Testis (tissue), 3 donors: ENCODE data around the gene PFKP. TPM values are rescaled to one million over a fixed set of nuclear protein-coding genes. Genes with fewer than 3 reads are reported as not detected.

Experiments
- DNase-seq: peaks from one replicate; pipeline ENCODE4 v3.0.0-alpha.2; 2019
- H3K27ac ChIP-seq, 2 donors: fragments of 200-600 bp; sonication (generic); one replicate each; pipeline ENCODE4 v1.5.1; 2019
- H3K27me3 ChIP-seq: fragments of 200-600 bp; sonication (generic); one replicate; pipeline ENCODE4 v1.5.1; 2019
- H3K36me3 ChIP-seq: fragments of 200-600 bp; sonication (generic); one replicate; pipeline ENCODE4 v1.5.1; 2017; ENCODE audit warnings: low read depth; ENCODE audit errors: missing control alignments
- H3K4me1 ChIP-seq: fragments of 200-600 bp; sonication (generic); one replicate; pipeline ENCODE4 v1.5.1; 2019
- H3K4me3 ChIP-seq, 2 donors: fragments of 200-600 bp; sonication (generic); one replicate each; pipeline ENCODE4 v1.5.1; 2017 to 2019
- H3K9me3 ChIP-seq: fragments of 200-600 bp; sonication (generic); one replicate; pipeline ENCODE4 v1.5.1; 2017
- POLR2A ChIP-seq: fragments of 450-650 bp; IDR thresholded peaks from one replicate; pipeline ENCODE4 v1.6.1; 2017; ENCODE audit warnings: antibody characterized with exemption, mild to moderate bottlenecking, moderate library complexity
- WGBS, 2 donors: methylation state at CpG; one replicate each; pipeline ENCODE4 v1.1.5; 2018; 5-methylcytosine and 5-hydroxymethylcytosine counted together
- intact Hi-C: fragments of 100-400 bp; cut with DNase I; formaldehyde crosslinking; loops from one replicate; pipeline ENCODE4 v1.15.1; 2023; ENCODE audit warnings: low total_unique reads
- polyA plus RNA-seq: library from polyadenylated mRNA; stranded (reverse); fragments of 350-450 nt; fragmentation: Illumina TruSeq; extraction: RNeasy Lipid Tissue Mini Kit (QIAGEN cat#74804); gene quantifications from one replicate; pipeline ENCODE4 v1.2.3, GENCODE V29; 2014; ENCODE audit warnings: low read depth, low replicate concordance; ENCODE audit not compliant: insufficient read depth
- total RNA-seq, 2 donors: library from RNA; depleted of rRNA; stranded (reverse); fragments of >200 nt; gene quantifications; one replicate each; pipeline ENCODE4 v1.2.3, GENCODE V29; 2016
- TF ChIP-seq, protein P1 (sequence below), 3 experiments: fragments of 450-650 bp in 2 of 3; fragments of 200-600 bp in 1 of 3; sonication (generic) in 1 of 3; IDR thresholded peaks; one replicate each; pipeline ENCODE4 v1.5.1; 2016 to 2019; ENCODE audit warnings: antibody characterized with exemption in 3 of 3, mild to moderate bottlenecking in 2 of 3, moderate library complexity in 1 of 3

Gene PFKP
- total and polyA plus RNA-seq, 3 donors from 2014 or later: 134 to 447 (median 186) TPM

DNA sequence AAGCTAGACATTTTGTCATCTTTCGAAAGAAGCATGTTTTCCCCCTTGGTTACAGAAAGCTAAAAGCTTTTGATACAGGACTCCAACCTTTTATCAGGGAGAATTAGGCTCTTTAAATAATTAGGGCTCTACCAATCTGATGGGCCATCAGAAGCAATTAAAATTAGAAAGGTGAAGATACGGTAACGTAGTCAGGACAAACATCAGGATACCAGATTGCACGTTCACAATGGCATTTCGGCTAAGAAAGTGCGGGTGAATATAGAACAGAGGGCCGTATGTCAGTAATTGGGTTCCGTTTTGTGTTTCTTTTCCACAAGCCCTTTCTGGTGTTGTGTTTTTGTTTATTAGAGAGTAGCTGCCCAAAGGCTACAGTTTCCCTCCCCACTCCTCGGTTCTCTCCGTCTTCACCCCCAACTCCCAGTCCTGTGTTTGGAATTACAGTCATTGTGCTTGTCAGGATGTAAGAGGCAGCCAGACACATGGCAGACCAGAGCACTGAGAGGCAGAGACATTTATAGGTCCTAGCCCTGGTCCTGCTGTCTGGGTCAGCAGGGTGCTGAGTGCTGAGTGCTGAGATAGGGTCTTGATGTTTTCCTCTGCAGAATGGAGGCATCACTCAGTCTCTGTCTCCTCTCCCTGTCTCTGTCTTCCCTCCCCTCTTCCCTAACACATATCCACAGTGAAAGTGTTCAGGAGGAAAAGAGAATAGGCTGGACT lies 5.5 kb downstream of the PFKP start:
- intact Hi-C loops: no loop called here
- H3K27me3 ChIP-seq: no peaks in the 10 kb centered on the region
- DNase-seq: no peak
- no peaks in the 10 kb centered on the region for H3K4me1 ChIP-seq
- H3K4me3 ChIP-seq: no peak overlapping the region
- no peak overlapping the region for H3K27ac ChIP-seq
- no peaks in the 10 kb centered on the region for H3K9me3 ChIP-seq
- no peak for TF ChIP-seq POLR2A
- TF ChIP-seq, protein P1, sequence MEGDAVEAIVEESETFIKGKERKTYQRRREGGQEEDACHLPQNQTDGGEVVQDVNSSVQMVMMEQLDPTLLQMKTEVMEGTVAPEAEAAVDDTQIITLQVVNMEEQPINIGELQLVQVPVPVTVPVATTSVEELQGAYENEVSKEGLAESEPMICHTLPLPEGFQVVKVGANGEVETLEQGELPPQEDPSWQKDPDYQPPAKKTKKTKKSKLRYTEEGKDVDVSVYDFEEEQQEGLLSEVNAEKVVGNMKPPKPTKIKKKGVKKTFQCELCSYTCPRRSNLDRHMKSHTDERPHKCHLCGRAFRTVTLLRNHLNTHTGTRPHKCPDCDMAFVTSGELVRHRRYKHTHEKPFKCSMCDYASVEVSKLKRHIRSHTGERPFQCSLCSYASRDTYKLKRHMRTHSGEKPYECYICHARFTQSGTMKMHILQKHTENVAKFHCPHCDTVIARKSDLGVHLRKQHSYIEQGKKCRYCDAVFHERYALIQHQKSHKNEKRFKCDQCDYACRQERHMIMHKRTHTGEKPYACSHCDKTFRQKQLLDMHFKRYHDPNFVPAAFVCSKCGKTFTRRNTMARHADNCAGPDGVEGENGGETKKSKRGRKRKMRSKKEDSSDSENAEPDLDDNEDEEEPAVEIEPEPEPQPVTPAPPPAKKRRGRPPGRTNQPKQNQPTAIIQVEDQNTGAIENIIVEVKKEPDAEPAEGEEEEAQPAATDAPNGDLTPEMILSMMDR (IDR thresholded peaks at IDR 0.05): no peak
- WGBS, 2 donors: 93 to 96% methylated on average over 10 of the region's 10 CpGs
- H3K36me3 ChIP-seq: no peaks in the 10 kb centered on the region

DNA sequence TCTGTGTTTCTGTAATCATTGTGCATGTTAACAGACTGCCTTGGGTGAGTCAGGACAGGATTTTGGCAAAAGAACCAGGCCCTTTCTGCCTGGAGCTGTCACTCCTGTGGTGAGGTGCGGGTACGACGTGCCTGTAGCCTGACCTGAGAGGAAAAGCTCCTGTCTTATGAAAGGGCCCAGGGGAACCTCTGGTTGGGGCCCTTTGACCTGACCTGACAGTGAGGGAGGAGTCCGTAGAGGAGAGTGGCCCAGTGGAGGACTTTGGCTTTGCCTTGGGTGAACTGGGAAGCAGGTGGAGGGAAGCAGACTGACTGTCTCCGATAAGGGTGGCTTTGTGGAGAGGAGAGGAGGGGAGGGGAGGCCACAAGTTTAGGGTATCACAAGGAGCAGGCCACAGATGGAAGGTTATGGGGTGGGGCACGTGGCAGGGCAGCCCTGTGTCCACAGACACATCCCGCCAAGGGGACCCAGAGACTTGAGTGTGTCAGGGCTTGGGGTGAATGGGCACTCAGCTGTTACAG lies 6.9 kb downstream of the PFKP start:
- no peak overlapping the region for H3K4me3 ChIP-seq
- H3K4me1 ChIP-seq: no peaks in the 10 kb centered on the region
- 89 to 91% methylated on average over 7 of the region's 7 CpGs for WGBS, 2 donors
- no peaks in the 10 kb centered on the region for H3K27me3 ChIP-seq
- H3K27ac ChIP-seq: no peak overlapping the region
- TF ChIP-seq POLR2A: no peak
- no peak for DNase-seq
- H3K9me3 ChIP-seq: no peaks in the 10 kb centered on the region
- intact Hi-C loops: no loop called here
- H3K36me3 ChIP-seq: no peaks in the 10 kb centered on the region

DNA sequence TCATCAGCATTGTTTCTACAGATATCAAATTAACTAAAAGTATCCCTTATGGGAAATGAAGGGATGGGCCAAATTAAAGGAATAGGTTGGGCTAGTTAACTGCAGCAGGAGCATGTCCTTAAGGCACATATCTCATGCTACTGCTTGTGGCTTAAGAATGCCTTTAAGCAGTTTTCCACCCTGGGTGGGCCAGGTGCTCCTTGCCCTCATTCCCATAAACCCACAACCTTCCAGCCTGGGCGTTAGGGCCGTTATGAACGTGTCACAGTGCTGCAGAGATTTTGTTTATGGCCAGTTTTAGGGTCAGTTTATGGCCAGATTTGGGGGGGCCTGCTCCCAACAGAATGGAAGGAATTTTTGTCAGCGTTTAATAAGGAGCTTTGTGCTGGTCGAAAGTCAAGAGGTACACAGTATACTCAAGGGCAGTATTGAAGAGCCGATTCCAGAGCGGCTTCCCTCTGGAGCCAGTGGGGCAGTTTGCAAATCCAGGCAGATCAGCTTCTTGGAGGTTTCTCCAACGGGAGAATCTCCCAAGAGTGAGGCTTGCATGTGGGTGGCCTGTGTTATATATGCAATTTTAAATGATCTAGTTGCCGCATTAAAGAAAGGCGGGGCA lies 7.7 kb downstream of the PFKP start:
- 78 to 81% methylated on average over 10 of the region's 10 CpGs for WGBS, 2 donors
- no peak for TF ChIP-seq POLR2A
- TF ChIP-seq, protein P1 (IDR thresholded peaks at IDR 0.05): no peak
- no peaks in the 10 kb centered on the region for H3K9me3 ChIP-seq
- no peak overlapping the region for H3K4me3 ChIP-seq
- no peaks in the 10 kb centered on the region for H3K36me3 ChIP-seq
- intact Hi-C loops: no loop called here
- no peak overlapping the region for H3K27ac ChIP-seq
- H3K4me1 ChIP-seq: no peaks in the 10 kb centered on the region
- H3K27me3 ChIP-seq: no peaks in the 10 kb centered on the region
- DNase-seq: no peak

DNA sequence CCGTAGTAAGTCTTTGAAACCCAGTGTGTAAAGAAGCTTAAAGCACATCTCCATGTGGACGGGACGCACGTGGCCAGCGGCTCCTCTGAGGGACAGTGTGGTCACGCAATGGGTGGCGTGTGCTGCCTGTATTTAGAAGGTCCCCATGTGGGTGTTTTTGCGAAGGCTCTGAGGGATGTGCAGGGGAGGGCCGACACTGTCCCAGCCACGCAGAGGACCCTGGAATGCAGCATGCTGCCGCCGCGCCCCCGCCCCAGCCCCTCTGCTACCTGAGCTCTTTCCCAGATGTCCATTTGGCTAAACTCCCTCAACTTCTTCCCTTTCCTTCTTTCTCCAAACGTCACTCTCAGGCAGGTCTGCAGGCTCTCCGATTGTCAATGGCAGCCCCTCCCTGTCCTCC lies 8.8 kb downstream of the PFKP start:
- 89 to 91% methylated on average over 16 of the region's 16 CpGs for WGBS, 2 donors
- no peaks in the 10 kb centered on the region for H3K27me3 ChIP-seq
- intact Hi-C loops: no loop called here
- H3K9me3 ChIP-seq: no peaks in the 10 kb centered on the region
- no peak overlapping the region for H3K4me3 ChIP-seq
- no peak overlapping the region for H3K27ac ChIP-seq
- no peaks in the 10 kb centered on the region for H3K4me1 ChIP-seq
- no peaks in the 10 kb centered on the region for H3K36me3 ChIP-seq
- DNase-seq: no peak
- TF ChIP-seq, protein P1 (IDR thresholded peaks at IDR 0.05): no peak
- no peak for TF ChIP-seq POLR2A

DNA sequence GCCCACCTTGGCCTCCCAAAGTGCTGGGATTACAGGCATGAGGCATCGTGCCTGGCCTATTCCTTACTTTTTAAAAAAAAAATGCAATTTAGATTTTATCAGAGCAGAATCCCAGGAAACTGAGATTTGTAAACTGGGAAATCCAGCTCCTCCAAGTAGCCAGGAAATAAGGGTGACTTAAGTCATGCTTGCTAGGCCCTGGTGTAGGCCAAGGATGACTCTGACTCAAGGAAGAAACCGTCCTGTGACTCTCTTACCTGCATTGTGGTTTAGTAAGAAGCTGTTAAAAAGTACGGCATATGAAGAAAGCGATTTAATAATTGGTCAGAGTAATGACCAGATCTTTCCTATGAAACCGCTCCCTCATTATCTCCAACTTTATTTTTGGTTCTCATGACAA lies 10.2 kb downstream of the PFKP start:
- Histone ChIP-seq H3K4me3 (no peak overlapping the region), H3K4me1 (no peaks in the 10 kb centered on the region), H3K36me3 (no peaks in the 10 kb centered on the region), H3K27ac (no peak overlapping the region), H3K27me3 (no peaks in the 10 kb centered on the region), H3K9me3 (no peaks in the 10 kb centered on the region)
- TF ChIP-seq, protein P1 (IDR thresholded peaks at IDR 0.05): no peak
- TF ChIP-seq POLR2A: no peak
- DNase-seq: no peak
- WGBS, 2 donors: 90 to 93% methylated on average over 5 of the region's 5 CpGs
- intact Hi-C loops: no loop called here
